DND-41 (cell line): ENCODE measurements around the gene SPECC1.

Experiments
- EZH2 ChIP-seq: IDR thresholded peaks from 3 replicates; pipeline ENCODE4 v1.6.1; 2012; ENCODE audit warnings: borderline replicate concordance, low read depth, mild to moderate bottlenecking, moderate library complexity, low read length, inconsistent platforms; ENCODE audit not compliant: severe bottlenecking
- TF ChIP-seq, protein P1 (sequence below): IDR thresholded peaks from 2 replicates; pipeline ENCODE4 v1.5.1; 2012; ENCODE audit warnings: borderline replicate concordance, low read length, moderate library complexity, mild to moderate bottlenecking; ENCODE audit not compliant: poor library complexity, severe bottlenecking; ENCODE audit errors: extremely low read depth

DNA sequence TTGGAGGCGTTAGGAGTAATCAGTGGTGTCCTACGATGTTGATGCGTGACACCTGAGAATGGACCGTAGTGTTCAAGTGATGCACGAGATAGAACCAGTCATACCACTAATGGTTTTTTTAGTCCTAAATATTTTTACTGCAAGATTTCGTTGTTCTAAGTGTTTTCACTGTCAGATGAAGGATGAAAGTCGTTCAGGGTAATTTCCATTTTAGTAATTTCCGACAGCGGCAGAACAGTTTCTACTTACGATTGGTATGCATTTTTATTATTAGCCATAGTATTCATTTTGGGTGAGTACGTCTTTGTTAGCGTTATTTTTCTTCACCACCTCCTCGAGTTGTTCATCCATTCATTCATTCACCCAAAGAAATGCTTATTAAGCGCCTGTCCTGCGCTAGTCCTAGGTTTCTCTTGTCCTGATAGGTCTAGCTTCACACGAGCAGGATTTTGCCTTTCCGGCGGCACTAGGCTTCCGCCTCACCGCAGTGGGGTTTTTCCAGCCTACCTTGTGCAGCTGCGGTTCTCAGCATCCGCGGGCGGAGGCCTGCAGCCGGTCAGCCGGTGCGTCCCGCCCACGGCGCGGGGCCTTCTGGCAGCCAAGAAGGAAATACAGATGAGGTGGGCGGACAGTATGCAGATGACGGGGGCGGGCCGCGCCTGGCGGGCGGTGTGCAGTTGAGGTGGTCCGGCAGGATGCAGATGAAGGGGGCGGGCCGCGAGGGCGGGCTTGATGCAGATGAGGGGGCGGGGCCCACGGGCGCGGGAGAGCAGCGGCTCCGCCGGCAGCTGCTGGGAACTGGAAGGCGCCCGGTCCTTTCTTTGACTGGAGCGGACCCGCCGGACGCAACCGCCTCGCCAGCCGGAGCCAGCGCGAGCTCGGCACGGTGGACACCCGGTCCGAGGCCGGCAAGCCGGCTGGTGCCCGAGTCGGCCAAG is 146.4 kb downstream of the SPECC1 start:
- TF ChIP-seq, protein P1, sequence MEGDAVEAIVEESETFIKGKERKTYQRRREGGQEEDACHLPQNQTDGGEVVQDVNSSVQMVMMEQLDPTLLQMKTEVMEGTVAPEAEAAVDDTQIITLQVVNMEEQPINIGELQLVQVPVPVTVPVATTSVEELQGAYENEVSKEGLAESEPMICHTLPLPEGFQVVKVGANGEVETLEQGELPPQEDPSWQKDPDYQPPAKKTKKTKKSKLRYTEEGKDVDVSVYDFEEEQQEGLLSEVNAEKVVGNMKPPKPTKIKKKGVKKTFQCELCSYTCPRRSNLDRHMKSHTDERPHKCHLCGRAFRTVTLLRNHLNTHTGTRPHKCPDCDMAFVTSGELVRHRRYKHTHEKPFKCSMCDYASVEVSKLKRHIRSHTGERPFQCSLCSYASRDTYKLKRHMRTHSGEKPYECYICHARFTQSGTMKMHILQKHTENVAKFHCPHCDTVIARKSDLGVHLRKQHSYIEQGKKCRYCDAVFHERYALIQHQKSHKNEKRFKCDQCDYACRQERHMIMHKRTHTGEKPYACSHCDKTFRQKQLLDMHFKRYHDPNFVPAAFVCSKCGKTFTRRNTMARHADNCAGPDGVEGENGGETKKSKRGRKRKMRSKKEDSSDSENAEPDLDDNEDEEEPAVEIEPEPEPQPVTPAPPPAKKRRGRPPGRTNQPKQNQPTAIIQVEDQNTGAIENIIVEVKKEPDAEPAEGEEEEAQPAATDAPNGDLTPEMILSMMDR, result no peak
- no peak for TF ChIP-seq EZH2
